ES-I3 (cell line): ENCODE data around the gene QSOX2.
A peak's percentile ranks its signal among the peaks of the same experiment; 100 is the strongest.
"Not testable (repeated sequence)": the region's sequence is repeated elsewhere in the genome, so short reads cannot be mapped to it uniquely, and the experiment has no call there.

Experiments
- H3K36me3 ChIP-seq: 2 replicates; pipeline ENCODE4 v1.6.1; 2013; ENCODE audit warnings: mild to moderate bottlenecking, low read length, control low read depth, moderate library complexity; ENCODE audit not compliant: insufficient read depth
- H3K4me1 ChIP-seq: 2 replicates; pipeline ENCODE4 v1.6.1; 2013; ENCODE audit warnings: mild to moderate bottlenecking, control low read depth, low read length; ENCODE audit not compliant: insufficient read depth
- H3K9ac ChIP-seq: 2 replicates; pipeline ENCODE4 v1.6.1; 2013; ENCODE audit warnings: low read depth, mild to moderate bottlenecking, low read length, moderate library complexity
- H3K9me3 ChIP-seq: 2 replicates; pipeline ENCODE4 v1.6.1; 2013; ENCODE audit warnings: mild to moderate bottlenecking, low read length, moderate library complexity; ENCODE audit not compliant: control insufficient read depth, insufficient read depth

QSOX2 gene

GRCh38 chr9:136244122-136244968 is 1.3 kb downstream of the QSOX2 start:
- H3K9me3 ChIP-seq, result no peaks in the 10 kb centered on the region
- peaks cover 22% of the 10 kb centered on the region for H3K4me1 ChIP-seq
- peak overlapping the region; percentile 60; the same call in 1 of the 2 replicates for H3K9ac ChIP-seq
- H3K36me3 ChIP-seq, result no peaks in the 10 kb centered on the region

- Histone ChIP-seq H3K9me3 (no peaks in the 10 kb centered on the region), H3K9ac (no peak overlapping the region), H3K36me3 (no peaks in the 10 kb centered on the region), H3K4me1 (peaks cover 22% of the 10 kb centered on the region)
Observed at GRCh38 chr9:136243631-136244030, 2.0 kb downstream of the QSOX2 start.

DNA sequence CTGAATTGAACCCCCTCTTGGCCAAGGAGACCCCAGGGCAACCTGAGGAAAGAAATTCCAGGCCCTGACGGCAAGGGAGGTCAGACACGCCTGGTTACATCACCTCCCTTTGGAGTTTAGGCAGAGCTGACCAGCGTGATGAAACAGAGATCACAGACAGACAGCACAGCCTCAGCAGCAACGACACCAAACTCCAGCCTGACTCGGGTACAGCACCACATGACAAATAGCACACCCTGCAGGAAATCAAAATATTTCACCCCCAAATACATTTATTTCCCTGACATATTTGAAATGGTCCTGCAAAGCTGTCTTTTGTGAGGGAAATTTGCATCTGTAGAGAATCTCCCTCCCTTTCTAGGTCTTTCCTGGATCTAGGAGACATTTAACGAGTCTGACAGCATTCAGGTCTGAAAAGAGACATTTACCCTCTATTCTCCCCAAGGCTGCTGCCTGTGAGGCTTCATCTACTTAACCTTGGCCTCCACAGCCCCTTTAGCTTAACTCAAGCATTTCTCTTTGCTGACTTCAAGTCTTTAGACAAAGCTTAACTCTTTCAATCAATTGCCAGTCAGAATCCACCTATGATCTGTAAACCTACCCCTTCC is 2.6 kb downstream of the QSOX2 start:
- Histone ChIP-seq H3K9ac (no peak overlapping the region), H3K9me3 (no peaks in the 10 kb centered on the region), H3K4me1 (peaks cover 21% of the 10 kb centered on the region), H3K36me3 (no peaks in the 10 kb centered on the region)

- H3K4me1 ChIP-seq, result peaks cover 16% of the 10 kb centered on the region
Observed at GRCh38 chr9:136242248-136242647, 3.4 kb downstream of the QSOX2 start.

DNA sequence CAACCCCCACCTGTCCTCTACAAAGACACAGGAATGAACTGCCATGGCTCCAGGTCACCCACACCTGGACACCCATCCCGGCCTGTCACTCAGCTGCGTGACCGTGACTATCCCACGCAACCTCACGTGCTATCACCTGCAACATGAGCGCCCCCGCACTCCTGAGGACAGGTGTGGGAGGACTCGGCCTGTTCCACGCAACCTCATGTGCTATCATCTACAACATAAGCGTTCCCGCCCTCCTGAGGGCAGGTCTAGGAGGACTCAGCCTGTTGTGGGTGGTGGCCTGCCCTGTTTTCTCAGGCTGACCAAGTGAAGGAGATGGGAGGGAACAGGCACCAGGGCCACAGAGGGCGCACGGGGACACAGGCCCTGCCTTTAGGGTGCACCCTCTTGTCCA is 4.1 kb downstream of the QSOX2 start:
- Histone ChIP-seq H3K36me3 (no peaks in the 10 kb centered on the region), H3K9ac (no peak overlapping the region), H3K9me3 (no peaks in the 10 kb centered on the region), H3K4me1 (peaks cover 16% of the 10 kb centered on the region)

More at GRCh38 chr9:136242248-136242647, 3.4 kb downstream of the QSOX2 start:
- Histone ChIP-seq H3K36me3 (no peaks in the 10 kb centered on the region), H3K9me3 (no peaks in the 10 kb centered on the region), H3K9ac (no peak overlapping the region)

DNA sequence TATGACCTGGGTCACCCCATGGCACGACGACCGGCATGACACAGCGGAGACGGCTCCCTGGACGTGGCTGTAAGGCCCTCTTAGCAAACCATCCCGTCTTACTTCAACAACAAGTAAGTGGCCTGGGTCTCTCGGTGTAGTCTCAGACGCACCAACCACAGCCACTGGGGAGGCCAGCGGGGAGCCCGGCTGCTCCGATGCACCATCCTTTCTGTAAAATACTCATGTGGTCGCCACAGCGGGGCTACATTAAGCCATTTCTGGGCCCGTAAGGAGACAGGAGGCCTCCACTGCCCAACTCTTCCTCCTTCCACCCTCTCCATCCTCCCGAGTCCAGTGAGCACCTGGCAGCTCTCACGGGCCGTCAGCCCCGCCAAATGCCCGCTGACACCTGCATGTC is 4.7 kb downstream of the QSOX2 start:
- H3K36me3 ChIP-seq, result no peaks in the 10 kb centered on the region
- no peaks in the 10 kb centered on the region for H3K9me3 ChIP-seq
- H3K4me1 ChIP-seq, result peaks cover 16% of the 10 kb centered on the region
- H3K9ac ChIP-seq, result no peak overlapping the region

GRCh38 chr9:136239983-136240330 is 5.7 kb downstream of the QSOX2 start:
- H3K36me3 ChIP-seq, result no peaks in the 10 kb centered on the region
- H3K4me1 ChIP-seq, result peaks cover 16% of the 10 kb centered on the region
- no peaks in the 10 kb centered on the region for H3K9me3 ChIP-seq
- no peak overlapping the region for H3K9ac ChIP-seq

- Histone ChIP-seq H3K36me3 (no peaks in the 10 kb centered on the region), H3K9me3 (no peaks in the 10 kb centered on the region), H3K9ac (no peak overlapping the region), H3K4me1 (peaks cover 12% of the 10 kb centered on the region)
Observed at GRCh38 chr9:136239135-136239982, 6.3 kb downstream of the QSOX2 start.

GRCh38 chr9:136238342-136238732 is 7.3 kb downstream of the QSOX2 start:
- peaks cover 2% of the 10 kb centered on the region; the same call in 1 of the 2 replicates for H3K4me1 ChIP-seq
- no peaks in the 10 kb centered on the region for H3K9me3 ChIP-seq

DNA sequence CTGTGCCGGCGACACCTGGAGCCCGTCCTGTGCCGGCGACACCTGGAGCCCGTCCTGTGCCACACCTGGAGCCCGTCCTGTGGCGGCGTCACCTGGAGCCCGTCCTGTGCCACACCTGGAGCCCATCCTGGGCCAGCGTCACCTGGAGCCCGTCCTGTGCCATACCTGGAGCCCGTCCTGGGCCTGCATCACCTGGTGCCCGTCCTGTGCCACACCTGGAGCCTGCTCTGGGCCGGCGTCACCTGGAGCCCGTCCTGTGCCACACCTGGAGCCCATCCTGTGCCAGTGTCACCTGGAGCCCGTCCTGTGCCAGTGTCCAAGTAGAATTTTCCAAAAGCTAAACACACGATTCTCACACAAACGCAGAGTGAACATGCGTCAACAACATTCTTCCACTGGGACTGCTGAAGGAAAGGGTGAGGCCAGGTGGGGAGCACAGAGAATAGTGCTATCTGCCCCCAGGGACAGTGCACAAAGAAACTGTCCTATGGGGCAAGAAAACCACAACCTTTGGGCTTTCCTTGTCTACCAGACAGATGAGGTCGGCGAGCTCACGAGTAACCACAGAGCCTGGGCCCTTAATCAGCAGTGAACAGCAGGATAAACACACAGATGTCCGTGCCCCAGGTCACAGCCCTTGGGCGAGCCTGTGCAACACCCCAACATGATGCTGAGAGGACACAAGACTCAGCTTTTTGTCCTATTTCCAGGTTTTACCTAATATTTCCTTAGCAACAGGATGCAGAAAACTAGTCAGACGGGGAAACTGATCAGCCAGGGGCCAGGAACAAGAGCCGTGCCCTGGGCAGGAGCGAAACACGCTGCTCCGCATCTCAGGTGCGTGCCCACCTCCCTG is 7.9 kb downstream of the QSOX2 start:
- Histone ChIP-seq H3K9me3 (no peaks in the 10 kb centered on the region), H3K9ac (no peak overlapping the region), H3K36me3 (no peaks in the 10 kb centered on the region), H3K4me1 (no peaks in the 10 kb centered on the region)

More at GRCh38 chr9:136238342-136238732, 7.3 kb downstream of the QSOX2 start:
- no peak overlapping the region for H3K9ac ChIP-seq
- H3K36me3 ChIP-seq, result no peaks in the 10 kb centered on the region

GRCh38 chr9:136236471-136237410 is 8.9 kb downstream of the QSOX2 start:
- H3K9ac ChIP-seq, H3K4me1 ChIP-seq, H3K36me3 ChIP-seq, H3K9me3 ChIP-seq: not testable (repeated sequence)

GRCh38 chr9:136235709-136236455 is 9.7 kb downstream of the QSOX2 start:
- Histone ChIP-seq H3K4me1 (0 out of 2 replicates have a peak, but pooled peaks cover 4% of the 10 kb centered on the region), H3K9me3 (no peaks in the 10 kb centered on the region), H3K36me3 (no peaks in the 10 kb centered on the region), H3K9ac (no peak overlapping the region)
